Upper lobe of left lung (tissue), 4 donors: ENCODE data around the gene FHIT.

Experiments
- CTCF ChIP-seq, 6 experiments: fragments of 450-650 bp in 4 of 6; fragments of 200-600 bp in 2 of 6; sonication (generic) in 2 of 6; IDR thresholded peaks; one replicate each; pipeline ENCODE4 v1.5.1; 2016 to 2019; ENCODE audit warnings: antibody characterized with exemption in 6 of 6
- EP300 ChIP-seq, 4 donors: sonication (generic); formaldehyde crosslinking; IDR thresholded peaks; one replicate each; pipeline ENCODE4 v1.5.1; 2017; ENCODE audit warnings: antibody characterized with exemption in 4 of 4, control low read depth in 2 of 4
- POLR2A ChIP-seq, 4 donors: fragments of 450-650 bp; IDR thresholded peaks; one replicate each; pipeline ENCODE4 v1.5.1; 2016 to 2017; ENCODE audit warnings: antibody characterized with exemption in 4 of 4, mild to moderate bottlenecking in 2 of 4

- TF ChIP-seq EP300 (IDR thresholded peaks at IDR 0.05), result no peak
- TF ChIP-seq POLR2A (IDR thresholded peaks at IDR 0.05), result no peak
- TF ChIP-seq CTCF (IDR thresholded peaks at IDR 0.05), result no peak
These were observed 1061.2 kb downstream of the FHIT start for GRCh38 chr3:60190073-60190472.
